Measurements from ENCODE around the gene MEF2D.

DNA sequence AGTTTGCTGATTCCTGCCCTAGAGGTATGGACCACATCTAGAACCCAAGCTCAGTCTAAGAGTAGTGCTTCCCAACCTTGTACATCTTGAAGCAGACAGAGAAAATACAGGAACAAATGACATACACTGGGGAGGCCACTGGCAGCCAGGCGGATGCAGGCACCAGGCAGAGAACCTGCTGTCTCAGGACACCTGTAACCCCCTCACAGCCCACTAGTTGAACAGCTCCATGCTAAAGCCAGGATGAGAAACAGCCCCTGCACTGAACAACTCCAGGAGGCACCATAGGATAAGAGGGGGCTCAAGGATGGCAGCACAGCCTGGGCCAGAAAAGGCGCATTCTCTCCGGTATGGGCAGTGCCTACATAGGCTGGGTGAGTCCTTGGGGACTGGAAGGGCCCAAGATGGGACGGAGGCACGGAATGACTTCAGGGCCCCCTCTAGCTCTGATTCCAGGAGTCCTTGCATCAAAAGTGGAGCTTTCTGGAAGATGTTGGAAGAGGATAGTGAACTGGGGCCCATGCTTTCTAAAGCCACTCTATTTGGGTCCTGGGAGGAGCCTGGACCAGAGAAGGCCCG, 16.0 kb downstream of the MEF2D start:
- no peak for TF ChIP-seq EZH2 (IDR thresholded peaks at IDR 0.05; ENCODE audit: low read length, unreplicated experiment)
- TF ChIP-seq, protein P1, sequence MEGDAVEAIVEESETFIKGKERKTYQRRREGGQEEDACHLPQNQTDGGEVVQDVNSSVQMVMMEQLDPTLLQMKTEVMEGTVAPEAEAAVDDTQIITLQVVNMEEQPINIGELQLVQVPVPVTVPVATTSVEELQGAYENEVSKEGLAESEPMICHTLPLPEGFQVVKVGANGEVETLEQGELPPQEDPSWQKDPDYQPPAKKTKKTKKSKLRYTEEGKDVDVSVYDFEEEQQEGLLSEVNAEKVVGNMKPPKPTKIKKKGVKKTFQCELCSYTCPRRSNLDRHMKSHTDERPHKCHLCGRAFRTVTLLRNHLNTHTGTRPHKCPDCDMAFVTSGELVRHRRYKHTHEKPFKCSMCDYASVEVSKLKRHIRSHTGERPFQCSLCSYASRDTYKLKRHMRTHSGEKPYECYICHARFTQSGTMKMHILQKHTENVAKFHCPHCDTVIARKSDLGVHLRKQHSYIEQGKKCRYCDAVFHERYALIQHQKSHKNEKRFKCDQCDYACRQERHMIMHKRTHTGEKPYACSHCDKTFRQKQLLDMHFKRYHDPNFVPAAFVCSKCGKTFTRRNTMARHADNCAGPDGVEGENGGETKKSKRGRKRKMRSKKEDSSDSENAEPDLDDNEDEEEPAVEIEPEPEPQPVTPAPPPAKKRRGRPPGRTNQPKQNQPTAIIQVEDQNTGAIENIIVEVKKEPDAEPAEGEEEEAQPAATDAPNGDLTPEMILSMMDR (conservative IDR thresholded peaks at IDR 0.05; ENCODE audit: low read depth, low read length): no peak
